Keratinocyte (primary cell): ENCODE measurements around the gene RABL2B.

ENCODE experiments used
- CTCF ChIP-seq, 3 experiments: IDR thresholded peaks in 1 of 3; conservative IDR thresholded peaks in 1 of 3; optimal IDR thresholded peaks in 1 of 3; 2 replicates in 2 of 3; 3 replicates in 1 of 3; pipeline versions ENCODE3 to v1.5.1; 2011; ENCODE audit warnings: low read length in 3 of 3, mild to moderate bottlenecking in 3 of 3, moderate library complexity in 2 of 3, control low read depth in 1 of 3, inconsistent platforms in 1 of 3; ENCODE audit not compliant: insufficient read depth in 2 of 3; ENCODE audit errors: extremely low read depth in 1 of 3
- EZH2 ChIP-seq: IDR thresholded peaks from one replicate; pipeline ENCODE4 v1.6.1; 2012; ENCODE audit warnings: inconsistent platforms, mild to moderate bottlenecking, low read length, moderate library complexity

- TF ChIP-seq CTCF (optimal IDR thresholded peaks at IDR 0.05 in 1 of 3, IDR thresholded peaks at IDR 0.05 in 1 of 3, conservative IDR thresholded peaks at IDR 0.05 in 1 of 3; ENCODE audit: extremely low read depth in 1 of 3, insufficient read depth in 2 of 3, low read length in 3 of 3) (no peak), EZH2 (no peak)
These were observed 61.3 kb downstream of the RABL2B start for GRCh38 chr22:50722048-50722701.
